NCI-H748 (cell line): ENCODE measurements around the gene CAV3.

Experiments used
- DNase-seq: peaks from one replicate; lab custom pipeline; 2025; ENCODE audit not compliant: unreplicated experiment; lab: John Stamatoyannopoulos, UW

CAV3 gene

DNA sequence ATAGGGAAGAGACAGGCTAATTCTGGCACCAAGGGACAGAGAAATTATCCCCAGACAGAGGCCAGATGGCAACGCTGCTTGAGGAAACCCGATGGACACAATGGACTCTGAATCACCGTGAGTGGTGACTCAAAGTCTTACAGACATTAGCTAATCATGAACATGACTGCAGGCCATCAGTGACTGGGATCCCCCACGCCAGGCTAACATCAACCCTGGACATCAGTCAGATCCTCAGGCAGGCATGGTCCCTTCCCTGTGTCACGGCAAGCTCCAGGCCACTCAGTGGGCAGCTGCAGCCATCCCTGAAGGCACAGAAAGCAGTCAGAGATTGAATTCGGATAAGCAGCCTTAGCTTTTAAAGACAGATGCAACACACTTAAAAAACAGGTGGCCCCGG is 59.6 kb downstream of the CAV3 start:
- DNase-seq = no peak

DNA sequence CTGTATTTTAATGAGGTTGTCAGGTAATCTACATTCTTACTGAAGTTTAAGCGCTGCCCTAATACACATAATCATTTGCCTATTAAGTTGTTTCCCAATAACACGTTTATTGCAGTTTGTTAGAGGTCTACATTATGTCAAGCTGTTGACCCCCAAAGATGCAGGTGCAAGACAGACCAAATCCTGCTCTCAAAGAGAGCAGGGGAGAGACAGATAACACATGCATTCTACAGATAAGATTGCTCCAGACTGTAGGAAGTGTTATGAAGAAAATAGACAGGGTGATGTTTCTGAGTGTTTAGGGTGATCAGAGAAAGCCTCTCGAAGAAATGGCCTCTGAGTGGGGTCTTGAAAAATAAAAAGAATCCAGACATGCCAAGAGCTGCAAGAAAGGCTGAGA is 60.6 kb downstream of the CAV3 start:
- DNase-seq = no peak
